ENCODE measurements around the gene CACNA1S.

DNA sequence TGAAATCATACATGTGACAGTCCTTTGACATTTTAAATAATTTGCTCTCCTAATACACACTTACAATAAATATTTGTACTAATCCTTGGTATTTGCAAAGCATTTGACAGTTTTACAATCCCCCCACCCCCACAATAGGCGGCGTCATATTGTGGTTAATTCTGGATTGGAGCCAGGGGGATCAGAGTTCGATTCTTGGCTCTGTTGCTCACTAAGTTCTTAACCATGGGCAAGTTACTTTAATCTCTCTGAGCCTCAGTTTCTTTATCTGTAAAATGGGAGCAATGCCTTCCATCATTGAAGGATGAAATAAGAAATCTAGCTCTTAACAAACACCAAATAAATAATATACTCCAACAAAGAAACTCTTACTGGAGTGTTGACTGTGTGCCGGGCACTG lies 23.8 kb downstream of the CACNA1S start:
- no peak for TF ChIP-seq POLR2A (IDR thresholded peaks at IDR 0.05; ENCODE audit: low read depth, low read length)
- no peak for TF ChIP-seq POLR2AphosphoS5 (IDR thresholded peaks at IDR 0.05; ENCODE audit: low read depth, low read length)
- no peak for TF ChIP-seq TAF1 (IDR thresholded peaks at IDR 0.05; ENCODE audit: borderline replicate concordance, low read depth, low read length)

Data from GM12892 (cell line).